Fibroblast of lung (primary cell): ENCODE measurements around the gene C1orf232.

Experiments
- CTCF ChIP-seq, 2 donors: IDR thresholded peaks in 1 of 2; conservative IDR thresholded peaks in 1 of 2; 1 replicate in 1 of 2; 2 replicates in 1 of 2; pipeline ENCODE4 v1.5.1; 2011 to 2012; ENCODE audit warnings: low read length in 2 of 2, control low read depth in 1 of 2, inconsistent platforms in 1 of 2, low read depth in 1 of 2, mild to moderate bottlenecking in 1 of 2
- EZH2 ChIP-seq: IDR thresholded peaks from 2 replicates; pipeline ENCODE4 v1.5.1; 2012; ENCODE audit warnings: low read length, control low read depth, mild to moderate bottlenecking; ENCODE audit errors: missing control alignments

- TF ChIP-seq CTCF (conservative IDR thresholded peaks at IDR 0.05 in 1 of 2, IDR thresholded peaks at IDR 0.05 in 1 of 2; ENCODE audit: low read depth in 1 of 2, low read length in 2 of 2) (no peak), EZH2 (no peak)
These were observed 23.0 kb upstream of the C1orf232 start for GRCh38 chr1:26191739-26192138.
